ENCODE results near the gene ETV5.

DNA sequence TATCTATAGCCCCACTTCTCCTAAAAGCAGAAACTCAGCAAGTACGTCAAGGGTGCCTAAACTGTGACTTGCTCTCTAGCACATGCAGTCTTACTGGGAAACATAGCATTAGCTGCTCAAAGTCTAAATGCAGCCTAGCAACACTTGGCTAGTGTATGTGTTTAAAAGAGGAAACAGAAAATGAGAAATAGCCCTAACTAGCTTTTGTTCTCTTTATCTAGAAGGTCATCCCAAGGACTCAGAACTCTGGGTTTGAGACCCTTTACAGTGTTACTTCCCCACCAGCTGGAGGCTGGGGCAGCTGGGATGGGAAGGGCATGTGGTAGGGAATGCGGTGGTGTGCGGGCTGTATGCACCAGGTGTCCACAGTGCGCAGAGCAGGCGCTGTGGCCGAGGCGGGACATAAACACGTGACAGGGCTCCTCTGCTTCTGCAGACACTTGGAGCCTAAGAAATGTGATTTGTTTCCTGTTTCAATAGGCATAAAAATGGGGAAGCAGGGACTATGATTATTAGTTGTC, 13.3 kb downstream of the ETV5 start:
- TF ChIP-seq, protein P1, sequence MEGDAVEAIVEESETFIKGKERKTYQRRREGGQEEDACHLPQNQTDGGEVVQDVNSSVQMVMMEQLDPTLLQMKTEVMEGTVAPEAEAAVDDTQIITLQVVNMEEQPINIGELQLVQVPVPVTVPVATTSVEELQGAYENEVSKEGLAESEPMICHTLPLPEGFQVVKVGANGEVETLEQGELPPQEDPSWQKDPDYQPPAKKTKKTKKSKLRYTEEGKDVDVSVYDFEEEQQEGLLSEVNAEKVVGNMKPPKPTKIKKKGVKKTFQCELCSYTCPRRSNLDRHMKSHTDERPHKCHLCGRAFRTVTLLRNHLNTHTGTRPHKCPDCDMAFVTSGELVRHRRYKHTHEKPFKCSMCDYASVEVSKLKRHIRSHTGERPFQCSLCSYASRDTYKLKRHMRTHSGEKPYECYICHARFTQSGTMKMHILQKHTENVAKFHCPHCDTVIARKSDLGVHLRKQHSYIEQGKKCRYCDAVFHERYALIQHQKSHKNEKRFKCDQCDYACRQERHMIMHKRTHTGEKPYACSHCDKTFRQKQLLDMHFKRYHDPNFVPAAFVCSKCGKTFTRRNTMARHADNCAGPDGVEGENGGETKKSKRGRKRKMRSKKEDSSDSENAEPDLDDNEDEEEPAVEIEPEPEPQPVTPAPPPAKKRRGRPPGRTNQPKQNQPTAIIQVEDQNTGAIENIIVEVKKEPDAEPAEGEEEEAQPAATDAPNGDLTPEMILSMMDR (IDR thresholded peaks at IDR 0.05; ENCODE audit: poor library complexity, severe bottlenecking), result no peak
- no peak for TF ChIP-seq EZH2 (IDR thresholded peaks at IDR 0.05; ENCODE audit: borderline replicate concordance, insufficient read depth, low read length, poor library complexity, severe bottlenecking)
- TF ChIP-seq EP300 (conservative IDR thresholded peaks at IDR 0.05; ENCODE audit: poor library complexity, severe bottlenecking), result no peak
- no peak for TF ChIP-seq MXI1 (conservative IDR thresholded peaks at IDR 0.05; ENCODE audit: poor library complexity, severe bottlenecking)
- no peak for TF ChIP-seq SMC3 (conservative IDR thresholded peaks at IDR 0.05; ENCODE audit: poor library complexity)
